Heart left ventricle (tissue), 16 donors: ENCODE results near the gene GRM2. TPM values are rescaled to one million over a fixed set of nuclear protein-coding genes. Genes with fewer than 3 reads are reported as not detected.
"Not testable (repeated sequence)": the region's sequence is repeated elsewhere in the genome, so short reads cannot be mapped to it uniquely, and the experiment has no call there.

Experiments used
- ATAC-seq, 4 donors: fragments of 200-7000 bp; cut with Tn5 transposase; one replicate each; pipeline ENCODE4 v1.9.1; 2020 to 2022; ENCODE audit warnings: moderate library complexity in 4 of 4, mild to moderate bottlenecking in 3 of 4, moderate number of reproducible peaks in 1 of 4
- DNase-seq, 5 donors: peaks; one replicate each; pipeline ENCODE4 v3.0.0-alpha.2; 2020
- H3K27ac ChIP-seq, 12 donors: fragments of 200-600 bp; sonication (generic) in 4 of 12; one replicate each; pipeline versions ENCODE4 v1.5.0 to v1.8.0; 2016 to 2022; ENCODE audit warnings: mild to moderate bottlenecking in 2 of 12
- H3K27me3 ChIP-seq, 9 donors: fragments of 200-600 bp; sonication (generic) in 2 of 9; one replicate each; pipeline versions ENCODE4 v1.5.1 to v1.8.0; 2016 to 2022; ENCODE audit warnings: mild to moderate bottlenecking in 3 of 9
- H3K36me3 ChIP-seq, 9 donors: fragments of 200-600 bp; sonication (generic) in 2 of 9; one replicate each; pipeline versions ENCODE4 v1.5.0 to v1.8.0; 2018 to 2022; ENCODE audit warnings: mild to moderate bottlenecking in 2 of 9
- H3K4me1 ChIP-seq, 12 donors: fragments of 200-600 bp; sonication (generic) in 4 of 12; one replicate each; pipeline versions ENCODE4 v1.5.0 to v1.8.0; 2016 to 2022; ENCODE audit warnings: mild to moderate bottlenecking in 3 of 12
- H3K4me3 ChIP-seq, 12 donors: fragments of 200-600 bp; sonication (generic) in 4 of 12; one replicate each; pipeline versions ENCODE4 v1.5.0 to v1.8.0; 2017 to 2022; ENCODE audit warnings: mild to moderate bottlenecking in 9 of 12, moderate library complexity in 4 of 12
- H3K9me3 ChIP-seq, 12 donors: fragments of 200-600 bp; sonication (generic) in 4 of 12; one replicate each; pipeline versions ENCODE4 v1.5.0 to v1.8.0; 2016 to 2022; ENCODE audit warnings: mild to moderate bottlenecking in 1 of 12
- POLR2A ChIP-seq, 2 donors: fragments of 450-650 bp; IDR thresholded peaks; one replicate each; pipeline ENCODE4 v1.6.1; 2017; ENCODE audit warnings: antibody characterized with exemption in 2 of 2, mild to moderate bottlenecking in 2 of 2, moderate library complexity in 2 of 2
- WGBS, 4 donors: extraction: QIAGEN DNeasy Blood & Tissue Kit in 2 of 4; methylation state at CpG; one replicate each; pipeline versions ENCODE4 v1.1.5 to v1.1.7; 2013 to 2018; 5-methylcytosine and 5-hydroxymethylcytosine counted together
- intact Hi-C, 10 donors: fragments of 100-400 bp; cut with DNase I; formaldehyde crosslinking; loops; one replicate each; pipeline versions ENCODE4 v1.11.1 to v1.14.2; 2022
- polyA plus RNA-seq, 2 donors: library from polyadenylated mRNA; stranded (reverse); fragments of 200-250 nt; gene quantifications; one replicate each; pipeline ENCODE4 v1.2.3, GENCODE V29; 2013
- total RNA-seq, 9 donors: library from RNA; depleted of rRNA in 2 of 9; stranded (reverse); fragments of >200 nt in 2 of 9; fragmentation: NEBNext Ultra II Directional in 3 of 9; extraction: Animal tissue kit (Norgen Biotek cat#: 25700) in 3 of 9; gene quantifications; one replicate each; pipeline versions ENCODE4 v1.1.0 to v1.2.4, GENCODE V29; 2016 to 2023
- TF ChIP-seq, protein P1 (sequence below), 12 donors: fragments of 200-600 bp; sonication (generic) in 4 of 12; IDR thresholded peaks; one replicate each; pipeline versions ENCODE4 v1.5.0 to v1.8.0; 2018 to 2022; ENCODE audit warnings: antibody characterized with exemption in 12 of 12, mild to moderate bottlenecking in 5 of 12
- donor health status: ischemic (EF 13 %, LVEDD 7.1; RV severe dilation, severe dysfunction).
- donor health status: healthy with polysubstance abuse.
- donor health status: DM: no; HTN: yes; CAD: no.
- donor health status: DM: no; HTN: no; CAD: no.
- donor health status: ischemic (EF 25% LVEDD 6.9; RV normal size, moderate dysfunction).
- donor health status: ischemic (EF 25% LVEDD 5.7; RV mildly dilated, moderate dysfunction).
- donor health status: healthy.
- donor health status: DM: yes; HTN: yes; CAD: no.
- donor health status: ischemic (EF 35%, LVEDD 5.7; RV mildly dilated, moderate dysfunction).
- donor health status: nonischemic (EF 11% LVEDD 7.7; RV severe dilation, severe dysfunction).
- donor health status: DM: yes; HTN: yes; CAD: no.
- donor health status: PGD.
- donor health status: ischemic (EF 29% LVEDD 5.4; RV normal size, mild dysfunction).
- donor health status: nonischemic (EF 23%, LVEDD 6.1; RV moderate dilation, normal function).

Gene GRM2
- total and polyA plus RNA-seq, 11 donors, result 0.03 to 0.95 (median 0.40) TPM; not detected in 2

DNA sequence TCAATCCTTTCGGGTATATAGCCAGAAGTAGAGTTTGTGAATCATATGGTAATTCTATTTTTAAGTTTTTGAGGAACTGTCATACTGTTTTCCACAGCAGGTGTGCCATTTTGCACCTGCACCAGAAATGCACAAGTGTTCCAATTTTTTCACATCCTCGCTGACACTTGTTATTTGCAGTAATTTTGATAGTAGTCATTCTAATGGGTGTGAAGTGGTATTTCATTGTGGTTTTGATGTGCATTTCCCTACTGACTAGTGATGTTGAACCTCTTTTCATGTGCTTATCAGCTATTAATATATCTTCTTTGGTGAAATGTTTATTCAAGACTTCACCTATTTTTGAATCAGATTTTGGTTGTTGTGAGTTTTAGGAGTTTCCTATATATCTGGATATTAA is 29.1 kb downstream of the GRM2 start:
- ATAC-seq (no peak), DNase-seq (no peak)
- H3K36me3 ChIP-seq, result no peaks in the 10 kb centered on the region
- no peaks in the 10 kb centered on the region for H3K9me3 ChIP-seq
- no peak overlapping the region for H3K4me3 ChIP-seq
- no peak for TF ChIP-seq POLR2A (IDR thresholded peaks at IDR 0.05)
- TF ChIP-seq, protein P1, sequence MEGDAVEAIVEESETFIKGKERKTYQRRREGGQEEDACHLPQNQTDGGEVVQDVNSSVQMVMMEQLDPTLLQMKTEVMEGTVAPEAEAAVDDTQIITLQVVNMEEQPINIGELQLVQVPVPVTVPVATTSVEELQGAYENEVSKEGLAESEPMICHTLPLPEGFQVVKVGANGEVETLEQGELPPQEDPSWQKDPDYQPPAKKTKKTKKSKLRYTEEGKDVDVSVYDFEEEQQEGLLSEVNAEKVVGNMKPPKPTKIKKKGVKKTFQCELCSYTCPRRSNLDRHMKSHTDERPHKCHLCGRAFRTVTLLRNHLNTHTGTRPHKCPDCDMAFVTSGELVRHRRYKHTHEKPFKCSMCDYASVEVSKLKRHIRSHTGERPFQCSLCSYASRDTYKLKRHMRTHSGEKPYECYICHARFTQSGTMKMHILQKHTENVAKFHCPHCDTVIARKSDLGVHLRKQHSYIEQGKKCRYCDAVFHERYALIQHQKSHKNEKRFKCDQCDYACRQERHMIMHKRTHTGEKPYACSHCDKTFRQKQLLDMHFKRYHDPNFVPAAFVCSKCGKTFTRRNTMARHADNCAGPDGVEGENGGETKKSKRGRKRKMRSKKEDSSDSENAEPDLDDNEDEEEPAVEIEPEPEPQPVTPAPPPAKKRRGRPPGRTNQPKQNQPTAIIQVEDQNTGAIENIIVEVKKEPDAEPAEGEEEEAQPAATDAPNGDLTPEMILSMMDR (IDR thresholded peaks at IDR 0.05), result no peak
- peaks cover 0 to 31% (median 0%) of the 10 kb centered on the region in 9 donors for H3K27me3 ChIP-seq
- 80 to 87% (median 84%) methylated on average over 2 of the region's 2 CpGs for WGBS, 4 donors
- intact Hi-C loops, result no loop called here
- peaks cover 0 to 7% (median 0%) of the 10 kb centered on the region in 12 donors for H3K4me1 ChIP-seq
- H3K27ac ChIP-seq, result no peak overlapping the region

DNA sequence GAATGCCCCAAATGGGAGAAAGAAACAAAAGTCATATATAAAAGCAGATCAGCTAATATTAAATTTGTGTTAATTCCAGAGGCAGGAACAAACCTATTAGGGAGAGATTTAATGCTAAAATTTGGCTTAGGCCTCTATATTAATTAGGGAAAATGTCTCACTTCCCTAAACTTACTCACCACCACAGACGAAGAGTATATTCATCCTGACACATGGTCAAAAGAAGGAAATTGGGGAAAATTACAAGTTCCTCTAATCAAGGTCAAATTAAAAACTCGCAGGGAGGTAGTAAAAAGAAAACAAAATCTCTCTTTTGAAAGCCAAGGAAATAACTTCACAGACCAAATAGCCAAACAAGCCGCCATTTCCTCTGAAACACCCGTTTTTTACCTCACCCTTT is 32.2 kb downstream of the GRM2 start:
- peaks cover 0 to 11% (median 0%) of the 10 kb centered on the region in 12 donors for H3K4me1 ChIP-seq
- no peak for DNase-seq
- H3K27me3 ChIP-seq, result peaks cover 0 to 27% (median 0%) of the 10 kb centered on the region in 9 donors
- peak overlapping the region in 1 of 12 donors; percentile 60 for H3K27ac ChIP-seq
- intact Hi-C loops, result no loop called here
- H3K4me3 ChIP-seq, result no peak overlapping the region
- H3K36me3 ChIP-seq, result no peaks in the 10 kb centered on the region
- peaks cover 0 to 18% (median 1%) of the 10 kb centered on the region in 12 donors for H3K9me3 ChIP-seq
- 50 to 59% (median 51%) methylated on average over 4 of the region's 4 CpGs for WGBS, 4 donors
- TF ChIP-seq, protein P1 (IDR thresholded peaks at IDR 0.05), result no peak
- TF ChIP-seq POLR2A (IDR thresholded peaks at IDR 0.05), result no peak
- no peak for ATAC-seq

DNA sequence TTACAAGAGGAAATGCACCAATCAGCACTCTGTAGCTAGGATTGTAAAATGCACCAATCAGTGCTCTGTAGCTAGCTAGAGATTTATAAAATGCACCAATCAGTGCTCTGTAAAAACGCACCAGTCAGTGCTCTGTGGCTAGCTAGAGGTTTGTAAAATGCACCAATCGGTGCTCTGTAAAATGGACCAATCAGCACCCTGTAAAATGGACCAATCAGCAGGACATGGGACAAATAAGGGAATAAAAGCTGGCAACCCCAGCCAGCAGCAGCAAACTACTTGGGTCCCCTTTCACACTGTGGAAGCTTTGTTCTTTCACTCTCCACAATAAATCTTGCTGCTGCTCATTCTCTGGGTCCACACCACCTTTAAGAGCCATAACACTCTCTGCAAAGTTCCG is 35.5 kb downstream of the GRM2 start:
- Histone ChIP-seq H3K4me1 (peaks cover 0 to 11% (median 0%) of the 10 kb centered on the region in 12 donors), H3K9me3 (peaks cover 0 to 18% (median 1%) of the 10 kb centered on the region in 12 donors)
- 79 to 88% (median 82%) methylated on average over 3 of the region's 3 CpGs for WGBS, 4 donors
- H3K36me3 ChIP-seq, H3K27me3 ChIP-seq, ATAC-seq, H3K4me3 ChIP-seq, intact Hi-C loops, DNase-seq, H3K27ac ChIP-seq: not testable (repeated sequence)

DNA sequence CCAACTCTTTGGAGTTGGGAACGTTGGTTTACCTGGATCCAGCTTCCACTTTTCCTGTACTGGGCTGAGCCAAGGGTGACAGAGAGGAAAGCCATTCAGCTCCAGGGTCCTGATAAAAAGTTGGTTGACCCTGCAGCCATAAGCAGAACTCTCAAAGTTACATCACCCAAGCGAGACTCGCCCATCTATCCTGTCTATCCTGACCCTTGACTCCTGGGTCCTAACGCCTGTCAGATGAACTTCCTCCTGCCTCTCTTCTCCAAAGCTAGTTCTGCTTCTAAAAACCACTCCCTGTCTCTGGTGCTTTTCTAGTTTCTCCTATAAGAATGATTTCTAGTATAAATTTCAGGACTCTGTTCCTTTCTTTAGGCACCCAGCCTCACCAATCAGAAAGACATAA is 36.1 kb downstream of the GRM2 start:
- intact Hi-C loops, result not testable (repeated sequence)
- WGBS, 4 donors, result 53 to 67% (median 61%) methylated on average over 4 of the region's 4 CpGs

DNA sequence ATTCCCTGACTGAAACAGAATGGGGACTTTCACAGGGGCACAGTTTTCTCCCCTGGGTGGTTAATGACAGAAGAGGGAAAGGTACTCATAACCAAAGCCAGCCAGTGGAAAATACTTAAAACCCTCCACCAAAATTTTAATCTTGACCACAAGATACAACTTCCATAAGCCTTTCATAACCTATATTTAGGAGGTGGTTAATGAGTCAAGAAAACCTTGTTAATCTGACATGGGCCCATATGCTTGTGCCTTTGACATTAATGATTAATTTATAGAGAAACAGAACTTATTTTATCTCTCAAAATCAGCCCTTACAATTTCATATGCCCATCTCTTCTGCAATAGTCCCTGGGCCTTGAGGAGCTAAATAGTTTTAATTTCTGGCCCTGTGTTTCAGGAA is 41.0 kb downstream of the GRM2 start:
- no peaks in the 10 kb centered on the region for H3K36me3 ChIP-seq
- H3K9me3 ChIP-seq, result peaks cover 0 to 16% (median 1%) of the 10 kb centered on the region in 12 donors
- peaks cover 0 to 2% (median 0%) of the 10 kb centered on the region in 9 donors for H3K27me3 ChIP-seq
- ATAC-seq (no peak), DNase-seq (no peak)
- H3K27ac ChIP-seq, result no peak overlapping the region
- no peak for TF ChIP-seq POLR2A (IDR thresholded peaks at IDR 0.05)
- TF ChIP-seq, protein P1 (IDR thresholded peaks at IDR 0.05), result no peak
- no peak overlapping the region for H3K4me3 ChIP-seq
- intact Hi-C loops, result no loop called here
- peaks cover 0 to 4% (median 0%) of the 10 kb centered on the region in 12 donors for H3K4me1 ChIP-seq

More for the DNA sequence above, 36.1 kb downstream of the GRM2 start:
- ATAC-seq, DNase-seq, H3K36me3 ChIP-seq, H3K27me3 ChIP-seq, H3K4me3 ChIP-seq: not testable (repeated sequence)
- H3K4me1 ChIP-seq, result peaks cover 0 to 11% (median 0%) of the 10 kb centered on the region in 12 donors
- peaks cover 0 to 18% (median 1%) of the 10 kb centered on the region in 12 donors for H3K9me3 ChIP-seq
- H3K27ac ChIP-seq, result peak overlapping the region in 1 of 12 donors; percentile 37
